HFFc6 (cell line): ENCODE results near the gene STAM2. TPM values are rescaled to one million over a fixed set of nuclear protein-coding genes. Genes with fewer than 3 reads are reported as not detected.
"Not testable (repeated sequence)": the region's sequence is repeated elsewhere in the genome, so short reads cannot be mapped to it uniquely, and the experiment has no call there.

Experiments
- DNase-seq: peaks from one replicate; pipeline ENCODE4 v3.0.0-alpha.2; 2018
- H3K27ac Mint-ChIP-seq: 2 replicates; pipeline ENCODE4 v1.8.0; 2020; ENCODE audit warnings: mild to moderate bottlenecking, mixed read lengths
- H3K27me3 Mint-ChIP-seq: 2 replicates; pipeline ENCODE4 v1.8.0; 2021; ENCODE audit warnings: mild to moderate bottlenecking, moderate library complexity, mixed read lengths; ENCODE audit not compliant: insufficient read depth
- H3K36me3 Mint-ChIP-seq: 2 replicates; pipeline ENCODE4 v1.8.0; 2021; ENCODE audit warnings: low read depth, mixed read lengths
- H3K4me1 Mint-ChIP-seq: 2 replicates; pipeline ENCODE4 v1.8.0; 2020; ENCODE audit warnings: low read depth, mixed read lengths
- H3K4me3 Mint-ChIP-seq: 2 replicates; pipeline ENCODE4 v1.8.0; 2020; ENCODE audit warnings: mild to moderate bottlenecking, moderate library complexity, mixed read lengths
- H3K9me3 Mint-ChIP-seq: 2 replicates; pipeline ENCODE4 v1.8.0; 2020; ENCODE audit warnings: mild to moderate bottlenecking, mixed read lengths
- CTCF ChIP-seq: fragments of 200-600 bp; sonication (generic); IDR thresholded peaks from 2 replicates; pipeline ENCODE4 v1.5.0; 2021; ENCODE audit warnings: antibody characterized with exemption, mild to moderate bottlenecking
- total RNA-seq, 6 experiments: library from RNA; stranded (reverse); fragmentation: NEBNext Ultra II Directional; extraction: Animal tissue kit (Norgen Biotek cat#: 25700); gene quantifications; 2 replicates in 1 of 6; 3 replicates in 5 of 6; pipeline ENCODE4 v1.2.3, GENCODE V29; 2021

Gene STAM2
- total RNA-seq, 6 experiments from 2014 or later: 33.4 to 40.3 (median 38.5) TPM

DNA sequence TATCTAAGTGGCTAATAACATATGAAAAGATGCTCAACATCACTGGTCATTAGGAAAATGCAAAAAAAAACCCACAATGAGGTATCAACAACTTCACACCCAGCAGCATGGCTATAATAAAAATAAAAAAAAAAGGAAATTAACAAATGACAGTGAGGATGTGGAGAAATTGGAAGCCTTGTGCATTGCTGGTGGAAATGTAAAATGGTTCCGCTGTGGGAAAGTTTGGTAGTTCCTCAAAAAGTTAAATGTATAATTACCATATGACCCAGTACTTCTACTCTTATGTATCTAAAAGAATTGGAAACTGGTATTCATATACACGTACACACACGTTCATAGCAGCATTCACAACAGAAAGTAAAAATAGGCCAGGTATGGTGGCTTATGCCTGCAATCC, 61.2 kb downstream of the STAM2 start:
- H3K36me3 Mint-ChIP-seq: no peaks in the 10 kb centered on the region
- H3K4me3 Mint-ChIP-seq: no peak overlapping the region
- no peak for TF ChIP-seq CTCF
- peaks cover 4% of the 10 kb centered on the region for H3K27me3 Mint-ChIP-seq
- H3K9me3 Mint-ChIP-seq: no peaks in the 10 kb centered on the region
- peaks cover 4% of the 10 kb centered on the region; the same call in 1 of the 2 replicates for H3K4me1 Mint-ChIP-seq
- DNase-seq: no peak
- no peak overlapping the region for H3K27ac Mint-ChIP-seq

DNA sequence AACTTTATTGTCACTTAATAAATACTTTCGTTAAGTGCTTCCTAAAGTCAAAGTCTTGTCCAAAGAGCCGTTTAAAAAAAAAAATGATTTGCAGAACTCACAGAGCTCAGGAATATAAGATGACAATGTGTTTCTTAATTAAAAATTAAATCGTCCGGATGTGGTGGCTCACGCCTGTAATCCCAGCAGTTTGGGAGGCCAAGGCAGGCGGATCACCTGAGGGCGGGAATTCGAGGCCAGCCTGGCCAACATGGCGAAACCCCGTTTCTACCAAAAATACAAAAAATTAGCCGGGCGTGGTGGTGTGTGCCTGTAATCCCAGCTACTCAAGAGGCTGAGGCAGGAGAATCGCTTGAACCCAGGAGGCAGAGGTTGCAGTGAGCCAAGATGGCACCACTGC, 68.4 kb downstream of the STAM2 start:
- H3K4me3 Mint-ChIP-seq, H3K9me3 Mint-ChIP-seq, H3K36me3 Mint-ChIP-seq, DNase-seq, H3K27ac Mint-ChIP-seq, H3K27me3 Mint-ChIP-seq, H3K4me1 Mint-ChIP-seq: not testable (repeated sequence)

GRCh38 chr2:152106464-152106863, 69.1 kb downstream of the STAM2 start:
- no peak for DNase-seq
- Mint-ChIP-seq H3K9me3 (no peaks in the 10 kb centered on the region), H3K36me3 (no peaks in the 10 kb centered on the region), H3K4me3 (no peak overlapping the region), H3K27ac (no peak overlapping the region), H3K27me3 (peaks cover 7% of the 10 kb centered on the region; the same call in 1 of the 2 replicates), H3K4me1 (peaks cover 8% of the 10 kb centered on the region; the same call in 1 of the 2 replicates)
- no peak for TF ChIP-seq CTCF

DNA sequence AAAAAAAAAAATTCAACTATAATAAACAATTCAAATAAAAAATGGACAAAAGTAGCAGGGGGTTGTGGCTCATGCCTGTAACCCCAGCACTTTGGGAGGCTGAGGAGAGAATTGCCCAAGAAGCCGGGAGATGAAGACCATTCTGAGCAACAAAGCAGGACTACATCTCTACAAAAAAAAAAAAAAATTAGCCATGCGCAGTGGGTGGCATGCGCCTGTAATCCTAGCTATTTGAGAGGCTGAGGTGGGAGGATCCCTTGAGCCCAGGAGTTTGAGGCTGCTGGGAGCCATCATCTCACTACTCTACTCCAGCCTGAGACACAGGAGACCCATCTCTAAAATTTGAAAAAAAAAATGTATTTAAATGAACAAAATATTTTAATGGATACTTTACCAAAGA, 72.3 kb downstream of the STAM2 start:
- no peaks in the 10 kb centered on the region for H3K36me3 Mint-ChIP-seq
- no peak overlapping the region for H3K27ac Mint-ChIP-seq
- DNase-seq: no peak
- H3K4me3 Mint-ChIP-seq: no peak overlapping the region
- no peak for TF ChIP-seq CTCF
- H3K27me3 Mint-ChIP-seq: peaks cover 22% of the 10 kb centered on the region
- no peaks in the 10 kb centered on the region for H3K9me3 Mint-ChIP-seq
- peaks cover 15% of the 10 kb centered on the region for H3K4me1 Mint-ChIP-seq

GRCh38 chr2:152100961-152101360, 74.6 kb downstream of the STAM2 start:
- Mint-ChIP-seq H3K4me3 (no peak overlapping the region), H3K4me1 (peaks cover 19% of the 10 kb centered on the region), H3K9me3 (no peaks in the 10 kb centered on the region), H3K27me3 (peaks cover 30% of the 10 kb centered on the region), H3K27ac (no peak overlapping the region), H3K36me3 (no peaks in the 10 kb centered on the region)
- DNase-seq: no peak
- TF ChIP-seq CTCF: no peak

DNA sequence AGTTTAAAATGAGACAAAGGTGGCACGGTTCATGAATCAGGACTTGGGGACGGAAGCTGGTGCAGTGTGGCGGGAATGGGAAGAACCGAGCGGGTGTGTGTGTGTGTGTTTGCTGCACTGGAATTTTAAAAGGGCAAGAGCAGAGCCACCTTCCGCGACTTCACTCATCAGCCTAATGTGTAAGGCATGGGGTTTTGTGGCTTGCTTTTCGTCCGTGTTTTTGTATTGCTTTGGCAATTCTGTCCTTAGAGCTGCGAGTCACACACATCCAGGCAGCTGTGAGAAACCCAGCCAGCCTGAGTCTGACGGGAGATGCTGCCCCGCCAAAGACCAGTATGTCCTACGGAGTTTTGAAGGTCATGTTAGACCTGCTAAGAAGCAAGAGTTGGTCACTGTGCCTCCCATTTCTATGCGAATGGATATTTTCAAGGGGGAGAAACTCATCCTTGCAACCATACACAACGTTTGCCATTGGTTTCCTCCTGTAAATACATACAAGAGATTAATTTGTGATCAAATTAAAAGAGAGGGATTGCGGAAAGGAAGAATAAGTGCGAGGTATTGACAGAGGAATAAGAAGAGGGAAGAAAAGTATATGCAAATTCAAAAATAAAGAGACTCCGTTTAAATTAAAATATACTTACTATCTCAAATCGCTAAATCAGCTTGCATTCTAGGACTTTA, 76.1 kb downstream of the STAM2 start:
- peaks cover 19% of the 10 kb centered on the region for H3K4me1 Mint-ChIP-seq
- no peak overlapping the region for H3K27ac Mint-ChIP-seq
- peaks cover 41% of the 10 kb centered on the region for H3K27me3 Mint-ChIP-seq
- peak; percentile 13 for DNase-seq
- no peaks in the 10 kb centered on the region for H3K36me3 Mint-ChIP-seq
- peak overlapping the region; percentile 84 for H3K4me3 Mint-ChIP-seq
- no peak for TF ChIP-seq CTCF
- no peaks in the 10 kb centered on the region for H3K9me3 Mint-ChIP-seq
